Measurements from ENCODE around the gene CMIP. TPM values are rescaled to one million over a fixed set of nuclear protein-coding genes. Genes with fewer than 3 reads are reported as not detected.

CMIP gene
- total RNA-seq, 3 donors from 2014 or later: 14.9 to 23.9 (median 17.6) TPM

DNA sequence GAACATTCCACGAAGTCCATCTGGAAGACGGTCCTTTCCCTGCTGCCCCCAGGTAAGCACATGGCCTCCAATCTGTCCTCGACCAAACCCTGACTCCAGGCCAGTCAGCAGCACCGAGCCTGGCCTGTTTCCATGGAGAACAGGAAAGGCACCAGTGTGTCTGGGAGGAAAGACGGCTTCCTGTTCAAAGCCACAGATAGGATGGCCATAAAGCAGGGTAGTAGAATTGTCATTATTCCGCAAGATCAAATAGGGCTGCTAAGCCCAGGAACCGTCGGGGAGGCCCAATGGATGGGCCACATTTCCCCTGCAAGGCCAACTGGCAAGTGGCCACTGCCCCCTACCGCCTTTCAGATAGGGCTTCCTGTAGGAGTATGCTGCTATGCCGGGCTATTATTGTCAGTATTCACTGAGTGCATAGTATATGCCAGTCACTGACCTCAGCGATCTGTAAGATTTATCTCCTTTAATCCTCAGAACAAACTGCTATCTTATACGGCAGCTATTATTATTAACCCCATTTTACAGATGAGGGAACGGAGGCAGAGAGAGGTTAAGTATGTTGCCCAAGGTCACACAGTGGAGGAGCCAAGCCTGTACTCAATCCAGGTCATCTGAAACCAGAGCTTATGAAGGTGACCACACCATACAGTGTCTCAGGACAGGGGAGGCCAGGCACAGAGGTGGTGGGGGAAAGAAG lies 311.5 kb downstream of the CMIP start:
- Histone ChIP-seq H3K4me3 (no peak overlapping the region), H3K27me3 (no peaks in the 10 kb centered on the region), H3K27ac (no peak overlapping the region), H3K9me3 (no peaks in the 10 kb centered on the region), H3K36me3 (no peaks in the 10 kb centered on the region), H3K4me1 (no peaks in the 10 kb centered on the region)
- TF ChIP-seq, protein P1, sequence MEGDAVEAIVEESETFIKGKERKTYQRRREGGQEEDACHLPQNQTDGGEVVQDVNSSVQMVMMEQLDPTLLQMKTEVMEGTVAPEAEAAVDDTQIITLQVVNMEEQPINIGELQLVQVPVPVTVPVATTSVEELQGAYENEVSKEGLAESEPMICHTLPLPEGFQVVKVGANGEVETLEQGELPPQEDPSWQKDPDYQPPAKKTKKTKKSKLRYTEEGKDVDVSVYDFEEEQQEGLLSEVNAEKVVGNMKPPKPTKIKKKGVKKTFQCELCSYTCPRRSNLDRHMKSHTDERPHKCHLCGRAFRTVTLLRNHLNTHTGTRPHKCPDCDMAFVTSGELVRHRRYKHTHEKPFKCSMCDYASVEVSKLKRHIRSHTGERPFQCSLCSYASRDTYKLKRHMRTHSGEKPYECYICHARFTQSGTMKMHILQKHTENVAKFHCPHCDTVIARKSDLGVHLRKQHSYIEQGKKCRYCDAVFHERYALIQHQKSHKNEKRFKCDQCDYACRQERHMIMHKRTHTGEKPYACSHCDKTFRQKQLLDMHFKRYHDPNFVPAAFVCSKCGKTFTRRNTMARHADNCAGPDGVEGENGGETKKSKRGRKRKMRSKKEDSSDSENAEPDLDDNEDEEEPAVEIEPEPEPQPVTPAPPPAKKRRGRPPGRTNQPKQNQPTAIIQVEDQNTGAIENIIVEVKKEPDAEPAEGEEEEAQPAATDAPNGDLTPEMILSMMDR (IDR thresholded peaks at IDR 0.05): no peak
- no peak for TF ChIP-seq POLR2A (IDR thresholded peaks at IDR 0.05)
- no peak for TF ChIP-seq POLR2AphosphoS5 (IDR thresholded peaks at IDR 0.05)
- no peak for DNase-seq (ENCODE audit: low spot score in 2 of 2)
- intact Hi-C loops (cut with DNase I; ENCODE audit: low total_unique reads): no loop called here

- Histone ChIP-seq H3K9me3 (no peaks in the 10 kb centered on the region), H3K4me3 (no peak overlapping the region), H3K27me3 (no peaks in the 10 kb centered on the region), H3K36me3 (no peaks in the 10 kb centered on the region), H3K4me1 (no peaks in the 10 kb centered on the region), H3K27ac (no peak overlapping the region)
- TF ChIP-seq, protein P1 (IDR thresholded peaks at IDR 0.05): no peak
- TF ChIP-seq POLR2A (IDR thresholded peaks at IDR 0.05) (no peak), POLR2AphosphoS5 (IDR thresholded peaks at IDR 0.05) (no peak)
- DNase-seq (ENCODE audit: low spot score in 2 of 2): no peak
- intact Hi-C loops (cut with DNase I; ENCODE audit: low total_unique reads): no loop called here
These were observed 312.2 kb downstream of the CMIP start for GRCh38 chr16:81756615-81757356.

DNA sequence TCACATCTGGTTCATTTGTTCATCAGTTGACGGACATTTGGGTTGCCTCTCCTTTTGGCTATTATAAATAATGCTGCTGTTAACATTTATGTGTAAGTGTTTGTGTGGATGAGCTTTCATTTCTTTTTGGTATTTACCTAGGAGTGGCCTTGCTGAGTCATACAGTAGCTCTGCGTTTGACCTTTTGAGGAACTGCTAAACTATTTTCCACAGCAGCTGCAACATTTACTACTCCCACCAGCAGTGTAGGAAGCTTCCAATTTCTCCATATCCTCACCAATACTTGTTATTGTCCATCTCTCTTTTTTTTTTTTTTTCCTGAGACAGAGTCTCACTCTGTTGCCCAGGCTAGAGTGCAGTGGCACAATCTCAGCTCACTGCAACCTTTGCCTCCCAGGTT lies 313.8 kb downstream of the CMIP start:
- no peaks in the 10 kb centered on the region for H3K27me3 ChIP-seq
- no peak overlapping the region for H3K27ac ChIP-seq
- H3K4me1 ChIP-seq: no peaks in the 10 kb centered on the region
- intact Hi-C loops (cut with DNase I; ENCODE audit: low total_unique reads): no loop called here
- TF ChIP-seq, protein P1 (IDR thresholded peaks at IDR 0.05): no peak
- TF ChIP-seq POLR2A (IDR thresholded peaks at IDR 0.05) (no peak), POLR2AphosphoS5 (IDR thresholded peaks at IDR 0.05) (no peak)
- no peaks in the 10 kb centered on the region for H3K9me3 ChIP-seq
- no peak for DNase-seq (ENCODE audit: low spot score in 2 of 2)
- no peaks in the 10 kb centered on the region for H3K36me3 ChIP-seq
- no peak overlapping the region for H3K4me3 ChIP-seq

Other genes with a start within 250 kb of the CMIP start
- gene BCO1, start 206.1 kb upstream of the CMIP start, total RNA-seq: under 1 TPM in 1 of 3 donors, not detected in 2; 0.29 TPM
- 10 to 100 TPM in 2 of 3 donors, 1 to 10 TPM in 1; 7.5 to 15.7 (median 10.8) TPM for gene GAN, start 129.8 kb upstream of the CMIP start, total RNA-seq